DOHH2 (cell line): Measurements from ENCODE around the gene CSRP3.

Experiments used
- CTCF ChIP-seq: fragments of 200-600 bp; sonication (generic); IDR thresholded peaks from one replicate; pipeline ENCODE4 v1.5.1; 2014; ENCODE audit warnings: antibody characterized with exemption, mild to moderate bottlenecking, low read depth, low read length; ENCODE audit not compliant: poor library complexity, severe bottlenecking
- EZH2phosphoT487 ChIP-seq: fragments of 200-600 bp; sonication (generic); IDR thresholded peaks from 2 replicates; pipeline ENCODE4 v1.6.1; 2017; ENCODE audit warnings: borderline replicate concordance, mild to moderate bottlenecking, antibody characterized with exemption, low read length, moderate library complexity, mixed read lengths

DNA sequence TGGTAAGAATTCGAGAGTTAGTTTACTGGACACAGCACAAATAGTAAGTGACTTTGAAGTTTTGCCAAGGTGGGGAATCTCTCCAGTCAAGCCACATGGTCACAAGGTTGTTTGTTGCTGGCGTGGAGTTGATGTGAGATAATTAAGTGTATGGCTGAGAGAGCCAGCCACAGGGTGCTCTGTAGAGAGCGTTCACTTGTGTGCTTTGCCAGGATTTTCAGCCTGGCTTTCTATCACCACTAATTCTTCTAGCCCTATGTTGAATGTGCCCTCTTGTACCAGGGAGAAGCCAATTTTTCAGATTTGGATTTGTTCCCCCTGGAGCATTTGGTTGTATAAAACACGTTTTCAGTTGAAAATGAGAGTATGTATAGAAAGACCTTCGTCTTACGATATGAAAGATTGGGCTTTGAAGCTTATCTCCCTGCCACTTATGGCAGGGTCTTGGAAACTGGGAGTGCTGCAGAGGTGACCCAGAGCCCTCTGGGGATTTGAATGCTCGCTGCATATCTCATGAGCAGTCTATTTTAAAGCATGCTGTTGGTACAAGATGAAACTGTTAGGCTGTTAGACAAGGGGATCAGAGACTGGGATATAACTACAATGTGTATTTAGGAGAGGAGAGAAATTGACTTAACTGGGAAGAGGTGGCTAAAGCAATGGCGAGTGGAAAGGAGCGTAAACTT, 28.6 kb downstream of the CSRP3 start:
- TF ChIP-seq CTCF, result no peak
- no peak for TF ChIP-seq EZH2phosphoT487
